HG02642 (cell line): Measurements from ENCODE around the gene VPS26C.

Source experiments
- ATAC-seq: cut with Tn5 transposase; IDR thresholded peaks from one replicate; pipeline ENCODE4 v1.9.1; 2021; ENCODE audit warnings: mild to moderate bottlenecking; ENCODE audit not compliant: unreplicated experiment, poor library complexity

The VPS26C gene

GRCh38 chr21:37176716-37177115 lies 90.4 kb downstream of the VPS26C start:
- no peak for ATAC-seq
